ENCODE measurements around the gene RAB40A.

GRCh38 chrX:103550415-103551051, 31.2 kb upstream of the RAB40A start:
- TF ChIP-seq EZH2 (IDR thresholded peaks at IDR 0.05): no peak
- TF ChIP-seq MAX (IDR thresholded peaks at IDR 0.05): no peak
- no peak for TF ChIP-seq CTCF (IDR thresholded peaks at IDR 0.05 in 2 of 3, conservative IDR thresholded peaks at IDR 0.05 in 1 of 3; ENCODE audit: borderline replicate concordance in 1 of 3, insufficient read depth in 1 of 3, low read depth in 2 of 3, low read length in 2 of 3)
- TF ChIP-seq ZNF274 (IDR thresholded peaks at IDR 0.05; ENCODE audit: low read depth, low read length): no peak
- TF ChIP-seq YY1 (IDR thresholded peaks at IDR 0.05; ENCODE audit: extremely low read depth, insufficient replicate concordance, low read depth, low read length): no peak
